GM18520 (cell line): ENCODE data around the gene HAAO.

Experiments
- ATAC-seq: cut with Tn5 transposase; IDR thresholded peaks from one replicate; pipeline ENCODE4 v1.9.1; 2021; ENCODE audit not compliant: unreplicated experiment

The HAAO gene

GRCh38 chr2:42768706-42769256 is 23.6 kb downstream of the HAAO start:
- ATAC-seq = no peak

- no peak for ATAC-seq
These were observed 24.3 kb downstream of the HAAO start for GRCh38 chr2:42767899-42768705.

DNA sequence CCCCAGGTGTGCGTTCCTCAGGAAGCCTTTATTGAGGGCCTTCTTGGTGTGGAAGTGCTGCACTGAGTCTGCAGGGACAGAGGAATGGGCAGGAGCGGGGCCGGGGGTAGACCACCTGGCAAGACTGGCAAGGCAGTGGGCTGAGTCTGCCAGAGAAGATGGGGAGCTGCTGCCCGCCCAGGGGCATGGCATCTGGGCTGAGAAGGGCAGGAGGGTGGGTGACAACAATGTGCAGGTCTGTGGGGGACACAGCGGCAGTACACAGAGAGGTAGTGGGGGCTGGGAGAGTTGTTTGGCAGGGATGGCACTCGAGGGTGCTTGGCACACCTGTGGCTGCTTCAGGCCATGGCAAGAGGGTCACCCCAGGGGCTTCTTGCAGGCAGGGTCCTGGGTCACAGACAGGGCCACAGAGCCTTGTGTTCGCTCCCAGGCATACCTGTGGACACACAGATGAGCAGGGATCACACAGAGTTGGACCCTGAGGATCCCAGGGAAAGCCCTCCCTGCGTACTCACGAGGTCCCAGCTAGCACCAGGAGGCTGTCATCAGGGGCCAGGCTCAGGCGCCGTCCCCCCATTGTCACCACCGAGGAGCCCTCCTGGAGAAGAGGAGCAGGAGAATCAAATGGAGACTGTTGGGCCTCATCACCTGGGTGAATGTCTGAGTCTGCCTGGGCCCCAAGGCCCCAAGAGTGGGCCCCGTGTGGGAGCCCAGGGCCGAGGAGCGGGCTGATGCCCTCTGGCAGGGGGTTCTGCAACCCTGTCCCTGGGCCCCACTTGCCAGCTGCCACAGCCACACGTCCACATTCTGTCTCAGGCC is 25.1 kb downstream of the HAAO start:
- no peak for ATAC-seq

DNA sequence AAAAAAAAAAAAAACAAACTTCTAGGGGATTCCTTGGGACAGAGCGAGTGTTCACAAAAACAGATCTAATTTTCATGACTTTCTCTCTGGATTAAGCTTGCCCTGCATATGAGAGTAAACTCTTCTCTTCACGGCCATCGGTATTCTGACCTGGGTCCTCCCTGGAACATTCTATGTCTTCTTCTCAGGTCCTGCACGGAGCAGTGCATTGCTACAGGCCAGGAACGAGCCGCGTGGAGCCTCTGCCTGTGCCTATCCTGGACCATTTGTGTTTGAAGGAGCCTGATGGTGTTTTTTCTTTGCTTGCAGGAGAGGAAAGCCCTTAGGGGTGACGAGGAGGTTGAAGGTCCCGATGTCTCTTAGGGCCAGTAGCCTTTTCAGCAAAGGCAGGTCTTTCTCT is 26.7 kb downstream of the HAAO start:
- ATAC-seq = no peak

DNA sequence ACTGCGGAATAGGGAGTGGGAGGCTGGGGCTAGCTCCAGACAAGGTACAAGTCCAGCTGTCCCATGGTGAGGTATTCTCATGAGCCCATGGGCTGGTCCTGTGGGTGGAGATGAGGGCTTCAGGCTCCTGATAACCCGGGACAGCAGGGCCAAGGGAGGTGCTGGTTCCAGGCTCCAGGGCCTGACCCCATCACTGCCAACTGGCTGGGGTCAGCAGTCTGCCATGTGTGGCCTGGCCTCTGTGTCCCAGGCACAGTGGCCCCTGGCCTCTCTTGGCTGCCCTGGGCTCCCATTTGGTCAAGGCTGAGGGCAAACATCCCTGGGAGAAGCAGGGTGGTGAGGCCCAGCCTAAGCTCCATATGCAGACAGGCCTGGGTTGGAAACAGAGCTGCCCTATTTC is 27.5 kb downstream of the HAAO start:
- no peak for ATAC-seq

GRCh38 chr2:42764096-42764495 is 28.3 kb downstream of the HAAO start, which contains the start of gene OXER1:
Gene OXER1 (minus strand): TSS chr2:42764135. CDS start chr2:42764062, 73 bp downstream.
- no peak for ATAC-seq

DNA sequence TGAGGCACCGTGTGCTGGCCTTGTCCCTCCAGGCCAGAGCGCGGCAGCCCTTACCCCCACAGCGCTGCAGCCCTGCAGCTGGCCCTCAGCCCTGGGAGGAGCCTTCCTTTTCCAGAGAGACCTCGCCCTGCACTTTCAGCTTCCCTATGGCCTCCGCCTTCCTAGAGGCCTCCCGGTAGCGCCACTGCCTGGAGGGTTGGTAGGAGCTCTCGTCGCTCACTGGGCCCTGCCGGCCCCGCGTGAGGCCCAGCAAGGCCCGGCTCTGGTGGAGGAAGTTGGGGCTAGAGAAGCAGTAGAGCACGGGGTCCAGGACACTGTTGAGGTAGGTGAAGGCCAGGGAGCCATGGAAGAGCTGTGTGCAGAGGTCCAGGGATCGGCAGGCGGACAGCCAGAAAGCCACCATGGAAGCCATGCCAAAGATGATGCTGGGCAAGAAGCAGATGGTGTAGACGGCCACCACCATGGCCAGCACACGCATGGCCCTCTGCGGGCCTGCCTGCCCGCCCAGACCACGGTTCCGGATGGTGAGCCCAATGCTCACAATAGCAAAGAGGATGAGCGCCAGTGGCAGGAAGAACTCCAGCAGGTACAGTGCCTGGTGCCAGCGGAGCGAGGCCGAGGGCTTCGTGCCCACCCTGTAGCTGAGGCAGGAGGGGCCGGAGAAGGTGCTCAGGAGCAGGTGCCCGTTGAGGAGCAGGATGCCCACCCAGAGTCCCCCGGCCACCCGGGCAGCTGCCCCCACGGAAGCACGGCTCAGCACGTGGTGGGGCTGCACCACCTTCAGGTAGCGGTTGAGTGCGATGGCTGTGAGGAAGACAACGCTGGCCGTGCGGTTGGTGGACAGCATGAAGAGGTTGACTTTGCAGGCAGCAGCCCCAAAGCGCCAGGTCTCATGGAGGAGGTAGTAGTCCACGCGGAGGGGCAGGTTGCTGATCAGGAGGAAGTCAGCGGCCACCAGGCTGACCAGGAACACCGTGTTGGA is 29.3 kb downstream of the HAAO start:
- ATAC-seq = no peak

DNA sequence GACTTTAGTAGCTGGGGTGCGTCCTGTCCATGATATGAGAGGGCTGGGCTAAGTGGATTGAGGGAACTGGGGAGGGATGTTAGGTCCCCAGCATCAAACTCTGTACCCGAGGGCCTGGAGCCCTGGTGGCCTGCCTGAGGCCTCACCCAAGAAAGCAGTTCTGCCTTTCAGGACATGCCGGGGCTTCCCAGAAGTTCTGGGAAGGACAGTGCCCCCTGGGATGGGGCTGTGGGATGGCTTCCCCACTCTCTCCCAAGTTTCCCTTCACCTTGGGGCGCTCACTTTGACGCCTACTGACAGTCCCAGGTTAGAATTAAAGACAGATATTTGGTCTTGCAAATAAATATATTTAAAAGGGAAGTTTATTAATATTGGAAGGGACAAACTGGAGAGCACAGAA is 30.2 kb downstream of the HAAO start:
- no peak for ATAC-seq

DNA sequence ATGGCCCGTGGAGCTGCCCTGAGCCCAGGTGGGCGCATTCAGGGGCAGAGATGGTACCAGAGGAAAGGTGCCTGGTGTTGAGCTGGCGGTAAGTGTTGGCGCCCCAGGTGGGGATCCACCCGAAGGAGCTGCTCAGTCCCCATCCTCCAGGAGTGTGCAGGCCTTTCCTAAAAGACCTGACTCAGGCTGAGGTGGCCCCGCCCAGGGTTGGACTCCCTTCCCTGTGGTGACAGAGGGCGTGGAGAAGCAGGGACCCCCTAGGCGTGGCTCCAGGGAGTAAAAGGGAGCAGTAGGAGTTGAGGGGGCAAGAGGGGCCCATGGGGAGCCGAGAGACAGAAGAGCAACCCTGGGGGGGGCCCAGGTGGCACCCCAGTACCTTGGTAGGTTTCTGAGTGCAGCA is 30.8 kb downstream of the HAAO start:
- ATAC-seq = no peak

GRCh38 chr2:42758751-42759150 is 33.6 kb downstream of the HAAO start:
- ATAC-seq = no peak

DNA sequence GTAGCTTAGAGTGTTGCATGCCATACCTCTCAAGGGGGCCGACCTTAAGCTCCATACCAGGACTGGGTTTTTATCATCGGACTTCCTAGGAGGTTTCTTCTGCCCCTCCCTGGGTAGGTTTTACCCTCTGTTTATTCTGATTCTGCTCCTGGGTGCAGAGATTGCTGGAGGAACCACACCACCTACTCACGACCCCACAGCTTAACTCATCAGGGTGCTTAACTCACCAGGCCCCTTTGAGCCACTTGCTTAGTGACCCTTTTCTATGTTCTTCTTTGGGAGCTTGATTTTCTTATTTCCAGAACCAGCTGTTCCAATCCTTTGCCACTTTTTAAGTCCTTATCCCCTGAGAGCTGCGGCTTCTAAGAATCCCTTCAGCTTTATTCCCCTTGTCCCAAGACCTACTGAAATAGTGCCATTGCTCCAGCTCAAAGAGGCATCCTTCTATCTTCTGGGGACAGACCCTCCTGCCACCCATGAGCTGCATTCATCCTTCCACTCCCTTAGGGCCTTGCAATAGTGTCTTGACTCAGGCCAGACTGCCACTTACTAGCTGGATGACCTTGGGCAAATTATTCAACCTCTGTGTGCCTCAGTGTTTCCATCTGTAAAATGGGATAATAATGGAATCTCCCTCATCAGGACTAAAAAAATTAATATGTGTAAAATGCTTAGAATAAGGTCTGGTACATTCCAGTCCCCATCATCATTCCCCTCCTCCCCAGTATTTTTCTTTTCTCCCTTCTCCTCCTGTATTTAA is 34.2 kb downstream of the HAAO start:
- ATAC-seq = no peak

GRCh38 chr2:42756966-42757513 is 35.3 kb downstream of the HAAO start:
- no peak for ATAC-seq

- no peak for ATAC-seq
These were observed 36.1 kb downstream of the HAAO start for GRCh38 chr2:42756150-42756775.

- no peak for ATAC-seq
These were observed 37.0 kb downstream of the HAAO start for GRCh38 chr2:42755191-42755880.

GRCh38 chr2:42754776-42755140 is 37.6 kb downstream of the HAAO start:
- ATAC-seq = no peak

GRCh38 chr2:42754021-42754775 is 38.2 kb downstream of the HAAO start:
- peak; percentile 83 for ATAC-seq

GRCh38 chr2:42752816-42753813 is 39.3 kb downstream of the HAAO start:
- ATAC-seq = no peak
